Measurements from ENCODE around the gene WIZ.

WIZ gene

GRCh38 chr19:15448044-15448777, 1.5 kb downstream of the WIZ start:
- DNase-seq, result no peak
- Histone ChIP-seq H3K4me3 (ENCODE audit: insufficient read depth in 1 of 2, low read depth in 1 of 2, low read length in 2 of 2) (peak overlapping the region in 1 of 2 experiments; percentile 75), H2BK12ac (ENCODE audit: low read length in 2 of 2) (no peak overlapping the region), H3K4me1 (ENCODE audit: control insufficient read depth, insufficient read depth, low read depth, low read length) (peaks cover 18% of the 10 kb centered on the region), H2BK120ac (ENCODE audit: low read depth, low read length) (no peak overlapping the region), H3K4ac (ENCODE audit: low read depth in 1 of 2, low read length in 2 of 2) (no peak overlapping the region), H2BK15ac (ENCODE audit: low read depth, poor library complexity, severe bottlenecking) (no peak overlapping the region), H3K18ac (ENCODE audit: low read depth in 1 of 2, low read length in 2 of 2) (no peak overlapping the region), H3K14ac (ENCODE audit: low read length in 2 of 2) (no peak overlapping the region), H2BK5ac (ENCODE audit: low read depth, low read length, poor library complexity, severe bottlenecking) (no peak overlapping the region), H3K27ac (ENCODE audit: low read length, poor library complexity, severe bottlenecking) (no peak overlapping the region), H4K91ac (ENCODE audit: low read length) (no peak overlapping the region), H3K79me1 (replicated peaks; ENCODE audit: low read length, poor library complexity, severe bottlenecking) (peaks cover 2% of the 10 kb centered on the region), H2AK5ac (ENCODE audit: low read length, severe bottlenecking) (no peak overlapping the region), H3K27me3 (ENCODE audit: control insufficient read depth in 1 of 2, insufficient read depth in 1 of 2, low read length in 2 of 2) (no peaks in the 10 kb centered on the region), H2AFZ (ENCODE audit: low read depth, low read length) (no peak overlapping the region), H4K8ac (ENCODE audit: low read length) (no peak overlapping the region), H3K4me2 (ENCODE audit: low read length, poor library complexity, severe bottlenecking) (no peak overlapping the region), H3K9ac (ENCODE audit: low read length) (peak overlapping the region; percentile 70), H3K23ac (ENCODE audit: low read length in 2 of 2) (no peak overlapping the region), H3K36me3 (ENCODE audit: control insufficient read depth in 1 of 2, insufficient read depth in 2 of 2, low read depth in 1 of 2, low read length in 2 of 2) (peaks cover 4 to 42% of the 10 kb centered on the region in 2 experiments), H3K9me3 (ENCODE audit: control insufficient read depth, low read length) (no peaks in the 10 kb centered on the region)
- WGBS, result 73% methylated on average over 15 of the region's 17 CpGs

DNA sequence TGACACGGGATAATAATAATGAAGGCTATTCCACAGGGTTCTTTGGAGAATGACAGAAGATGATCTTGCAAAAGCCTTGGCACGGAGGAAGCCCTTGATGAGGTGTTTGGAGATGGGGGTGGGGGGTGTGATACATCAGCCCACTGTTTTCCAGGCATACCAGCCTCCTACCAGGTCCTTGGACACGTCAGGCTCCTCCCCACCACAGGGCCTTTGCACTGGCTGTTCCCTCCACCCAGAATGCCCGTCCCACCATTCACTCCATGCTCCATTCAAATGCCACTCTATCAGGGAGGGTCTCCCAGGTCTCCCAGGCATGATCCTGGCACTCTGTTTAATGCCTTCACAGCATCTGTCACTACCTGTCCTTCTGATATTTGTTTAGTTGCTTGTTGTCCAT, 2.7 kb downstream of the WIZ start:
- DNase-seq, result no peak
- no peak overlapping the region for H3K4me2 ChIP-seq (ENCODE audit: low read length, poor library complexity, severe bottlenecking)
- no peak overlapping the region for H2AK5ac ChIP-seq (ENCODE audit: low read length, severe bottlenecking)
- H3K9me3 ChIP-seq (ENCODE audit: control insufficient read depth, low read length), result no peaks in the 10 kb centered on the region
- no peak overlapping the region for H3K9ac ChIP-seq (ENCODE audit: low read length)
- no peak overlapping the region for H3K18ac ChIP-seq (ENCODE audit: low read depth in 1 of 2, low read length in 2 of 2)
- H2BK5ac ChIP-seq (ENCODE audit: low read depth, low read length, poor library complexity, severe bottlenecking), result no peak overlapping the region
- H3K23ac ChIP-seq (ENCODE audit: low read length in 2 of 2), result no peak overlapping the region
- H2BK120ac ChIP-seq (ENCODE audit: low read depth, low read length), result no peak overlapping the region
- no peak overlapping the region for H4K91ac ChIP-seq (ENCODE audit: low read length)
- no peaks in the 10 kb centered on the region for H3K27me3 ChIP-seq (ENCODE audit: control insufficient read depth in 1 of 2, insufficient read depth in 1 of 2, low read length in 2 of 2)
- H4K8ac ChIP-seq (ENCODE audit: low read length), result no peak overlapping the region
- no peak overlapping the region for H2BK15ac ChIP-seq (ENCODE audit: low read depth, poor library complexity, severe bottlenecking)
- peaks cover 10% of the 10 kb centered on the region for H3K4me1 ChIP-seq (ENCODE audit: control insufficient read depth, insufficient read depth, low read depth, low read length)
- peaks cover 2% of the 10 kb centered on the region for H3K79me1 ChIP-seq (replicated peaks; ENCODE audit: low read length, poor library complexity, severe bottlenecking)
- peaks cover 4 to 42% of the 10 kb centered on the region in 2 experiments for H3K36me3 ChIP-seq (ENCODE audit: control insufficient read depth in 1 of 2, insufficient read depth in 2 of 2, low read depth in 1 of 2, low read length in 2 of 2)
- H3K14ac ChIP-seq (ENCODE audit: low read length in 2 of 2), result no peak overlapping the region
- no peak overlapping the region for H3K4ac ChIP-seq (ENCODE audit: low read depth in 1 of 2, low read length in 2 of 2)
- H2BK12ac ChIP-seq (ENCODE audit: low read length in 2 of 2), result no peak overlapping the region
- 84% methylated on average over 3 of the region's 4 CpGs for WGBS
- H3K27ac ChIP-seq (ENCODE audit: low read length, poor library complexity, severe bottlenecking), result no peak overlapping the region
- no peak overlapping the region for H2AFZ ChIP-seq (ENCODE audit: low read depth, low read length)
- no peak overlapping the region for H3K4me3 ChIP-seq (ENCODE audit: insufficient read depth in 1 of 2, low read depth in 1 of 2, low read length in 2 of 2)

- Histone ChIP-seq H3K27ac (ENCODE audit: low read length, poor library complexity, severe bottlenecking) (no peak overlapping the region), H4K8ac (ENCODE audit: low read length) (no peak overlapping the region), H3K9me3 (ENCODE audit: control insufficient read depth, low read length) (no peaks in the 10 kb centered on the region), H2BK120ac (ENCODE audit: low read depth, low read length) (no peak overlapping the region), H3K18ac (ENCODE audit: low read depth in 1 of 2, low read length in 2 of 2) (no peak overlapping the region), H3K4ac (ENCODE audit: low read depth in 1 of 2, low read length in 2 of 2) (no peak overlapping the region), H4K91ac (ENCODE audit: low read length) (no peak overlapping the region), H3K27me3 (ENCODE audit: control insufficient read depth in 1 of 2, insufficient read depth in 1 of 2, low read length in 2 of 2) (no peaks in the 10 kb centered on the region), H3K9ac (ENCODE audit: low read length) (no peak overlapping the region), H2BK15ac (ENCODE audit: low read depth, poor library complexity, severe bottlenecking) (no peak overlapping the region), H3K36me3 (ENCODE audit: control insufficient read depth in 1 of 2, insufficient read depth in 2 of 2, low read depth in 1 of 2, low read length in 2 of 2) (peaks cover 4 to 42% of the 10 kb centered on the region in 2 experiments), H2BK5ac (ENCODE audit: low read depth, low read length, poor library complexity, severe bottlenecking) (no peak overlapping the region), H3K4me3 (ENCODE audit: insufficient read depth in 1 of 2, low read depth in 1 of 2, low read length in 2 of 2) (no peak overlapping the region), H2BK12ac (ENCODE audit: low read length in 2 of 2) (no peak overlapping the region), H3K4me2 (ENCODE audit: low read length, poor library complexity, severe bottlenecking) (no peak overlapping the region), H2AK5ac (ENCODE audit: low read length, severe bottlenecking) (no peak overlapping the region), H2AFZ (ENCODE audit: low read depth, low read length) (no peak overlapping the region), H3K14ac (ENCODE audit: low read length in 2 of 2) (no peak overlapping the region), H3K79me1 (replicated peaks; ENCODE audit: low read length, poor library complexity, severe bottlenecking) (peaks cover 2% of the 10 kb centered on the region), H3K4me1 (ENCODE audit: control insufficient read depth, insufficient read depth, low read depth, low read length) (peaks cover 10% of the 10 kb centered on the region), H3K23ac (ENCODE audit: low read length in 2 of 2) (no peak overlapping the region)
- 75% methylated on average over 7 of the region's 7 CpGs for WGBS
- no peak for DNase-seq
Measured at GRCh38 chr19:15445807-15446376, 3.9 kb downstream of the WIZ start.

DNA sequence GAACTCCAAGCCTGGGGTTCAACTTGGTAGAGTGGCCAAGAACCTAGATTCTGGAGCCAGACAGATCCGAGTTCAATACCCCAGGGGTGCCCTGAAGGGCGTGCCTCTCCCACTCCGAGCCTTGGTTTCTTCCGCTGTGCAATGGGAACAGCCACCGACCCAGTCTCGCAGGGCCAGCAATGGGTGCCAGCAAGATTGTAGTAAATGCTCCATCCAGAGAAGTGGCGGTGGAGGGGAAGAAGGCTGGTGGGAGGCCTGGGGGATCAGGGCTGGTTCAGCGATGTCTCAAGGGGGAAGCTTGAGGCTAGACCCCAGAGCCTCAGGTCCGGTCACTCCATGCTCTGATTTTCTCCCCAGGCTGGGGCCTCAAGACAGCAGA, 4.5 kb downstream of the WIZ start:
- no peak overlapping the region for H2BK12ac ChIP-seq (ENCODE audit: low read length in 2 of 2)
- no peak overlapping the region for H3K18ac ChIP-seq (ENCODE audit: low read depth in 1 of 2, low read length in 2 of 2)
- H2AK5ac ChIP-seq (ENCODE audit: low read length, severe bottlenecking), result no peak overlapping the region
- peaks cover 2% of the 10 kb centered on the region for H3K79me1 ChIP-seq (replicated peaks; ENCODE audit: low read length, poor library complexity, severe bottlenecking)
- H3K9ac ChIP-seq (ENCODE audit: low read length), result no peak overlapping the region
- H2BK5ac ChIP-seq (ENCODE audit: low read depth, low read length, poor library complexity, severe bottlenecking), result no peak overlapping the region
- H4K91ac ChIP-seq (ENCODE audit: low read length), result no peak overlapping the region
- H2BK15ac ChIP-seq (ENCODE audit: low read depth, poor library complexity, severe bottlenecking), result no peak overlapping the region
- no peaks in the 10 kb centered on the region for H3K27me3 ChIP-seq (ENCODE audit: control insufficient read depth in 1 of 2, insufficient read depth in 1 of 2, low read length in 2 of 2)
- H3K9me3 ChIP-seq (ENCODE audit: control insufficient read depth, low read length), result no peaks in the 10 kb centered on the region
- no peak overlapping the region for H3K4me2 ChIP-seq (ENCODE audit: low read length, poor library complexity, severe bottlenecking)
- no peak overlapping the region for H3K27ac ChIP-seq (ENCODE audit: low read length, poor library complexity, severe bottlenecking)
- H3K4ac ChIP-seq (ENCODE audit: low read depth in 1 of 2, low read length in 2 of 2), result no peak overlapping the region
- H2AFZ ChIP-seq (ENCODE audit: low read depth, low read length), result no peak overlapping the region
- no peak overlapping the region for H3K4me3 ChIP-seq (ENCODE audit: insufficient read depth in 1 of 2, low read depth in 1 of 2, low read length in 2 of 2)
- H3K36me3 ChIP-seq (ENCODE audit: control insufficient read depth in 1 of 2, insufficient read depth in 2 of 2, low read depth in 1 of 2, low read length in 2 of 2), result peaks cover 4 to 45% of the 10 kb centered on the region in 2 experiments
- H3K23ac ChIP-seq (ENCODE audit: low read length in 2 of 2), result no peak overlapping the region
- H3K4me1 ChIP-seq (ENCODE audit: control insufficient read depth, insufficient read depth, low read depth, low read length), result peaks cover 9% of the 10 kb centered on the region
- 90% methylated on average over 8 of the region's 9 CpGs for WGBS
- no peak overlapping the region for H2BK120ac ChIP-seq (ENCODE audit: low read depth, low read length)
- H3K14ac ChIP-seq (ENCODE audit: low read length in 2 of 2), result no peak overlapping the region
- no peak overlapping the region for H4K8ac ChIP-seq (ENCODE audit: low read length)
- no peak for DNase-seq
